Ishikawa (cell line): ENCODE results near the gene TRAPPC8.

Experiments
- CEBPB ChIP-seq: IDR thresholded peaks from 2 replicates; pipeline ENCODE4 v1.6.1; 2012
- CREB1 ChIP-seq: IDR thresholded peaks from 2 replicates; pipeline ENCODE4 v1.6.1; 2012; ENCODE audit warnings: low read depth
- EGR1 ChIP-seq: IDR thresholded peaks from 2 replicates; pipeline ENCODE4 v1.6.1; 2012
- EP300 ChIP-seq: IDR thresholded peaks from 2 replicates; pipeline ENCODE4 v1.6.1; 2012; ENCODE audit warnings: borderline replicate concordance
- FOXM1 ChIP-seq: IDR thresholded peaks from 2 replicates; pipeline ENCODE4 v1.6.1; 2012; ENCODE audit warnings: low read depth, borderline replicate concordance
- NFIC ChIP-seq: IDR thresholded peaks from 2 replicates; pipeline ENCODE4 v1.6.1; 2012
- RAD21 ChIP-seq: IDR thresholded peaks from 2 replicates; pipeline ENCODE4 v1.6.1; 2012; ENCODE audit warnings: low read depth
- TAF1 ChIP-seq: IDR thresholded peaks from 2 replicates; pipeline ENCODE4 v1.6.1; 2012; ENCODE audit warnings: low read depth, mild to moderate bottlenecking
- TCF12 ChIP-seq: IDR thresholded peaks from 2 replicates; pipeline ENCODE4 v1.6.1; 2012; ENCODE audit warnings: low read depth
- TEAD4 ChIP-seq: IDR thresholded peaks from 2 replicates; pipeline ENCODE4 v1.6.1; 2012
- YY1 ChIP-seq: IDR thresholded peaks from 2 replicates; pipeline ENCODE4 v1.6.1; 2012; ENCODE audit warnings: low read depth
- ZBTB7A ChIP-seq: IDR thresholded peaks from 2 replicates; pipeline ENCODE4 v1.6.1; 2012; ENCODE audit warnings: low read depth
- TF ChIP-seq, protein P1 (sequence below): IDR thresholded peaks from 2 replicates; pipeline ENCODE4 v1.6.1; 2012; ENCODE audit warnings: low read depth, mild to moderate bottlenecking
- TF ChIP-seq, protein P2 (sequence below): IDR thresholded peaks from 2 replicates; pipeline ENCODE4 v1.6.1; 2012
- TF ChIP-seq, protein P3 (sequence below): IDR thresholded peaks from 2 replicates; pipeline ENCODE4 v1.6.1; 2012

Gene TRAPPC8

DNA sequence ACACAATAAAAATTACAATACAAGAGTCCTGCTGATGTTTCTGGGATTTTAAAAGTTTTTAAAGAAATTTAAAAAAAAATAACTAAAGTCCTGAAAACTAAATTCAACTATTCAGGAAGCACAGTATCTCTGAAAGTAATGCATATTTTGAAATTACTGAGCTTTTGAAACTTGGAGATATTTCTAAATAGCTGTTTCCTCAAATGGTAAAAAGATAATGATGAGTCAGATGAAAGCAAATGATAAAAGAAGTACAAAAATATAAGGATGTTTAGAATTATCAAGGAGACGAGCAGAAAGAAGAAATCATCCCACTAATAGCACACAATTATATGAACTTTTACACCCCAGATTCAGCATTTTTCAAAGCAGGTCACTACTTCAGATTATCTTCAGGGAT, 92.1 kb downstream of the TRAPPC8 start:
- TF ChIP-seq TCF12 (no peak), FOXM1 (no peak), EP300 (no peak), TEAD4 (no peak), NFIC (no peak), EGR1 (no peak), CREB1 (no peak), TAF1 (no peak), ZBTB7A (no peak), CEBPB (no peak)
- TF ChIP-seq, protein P1, sequence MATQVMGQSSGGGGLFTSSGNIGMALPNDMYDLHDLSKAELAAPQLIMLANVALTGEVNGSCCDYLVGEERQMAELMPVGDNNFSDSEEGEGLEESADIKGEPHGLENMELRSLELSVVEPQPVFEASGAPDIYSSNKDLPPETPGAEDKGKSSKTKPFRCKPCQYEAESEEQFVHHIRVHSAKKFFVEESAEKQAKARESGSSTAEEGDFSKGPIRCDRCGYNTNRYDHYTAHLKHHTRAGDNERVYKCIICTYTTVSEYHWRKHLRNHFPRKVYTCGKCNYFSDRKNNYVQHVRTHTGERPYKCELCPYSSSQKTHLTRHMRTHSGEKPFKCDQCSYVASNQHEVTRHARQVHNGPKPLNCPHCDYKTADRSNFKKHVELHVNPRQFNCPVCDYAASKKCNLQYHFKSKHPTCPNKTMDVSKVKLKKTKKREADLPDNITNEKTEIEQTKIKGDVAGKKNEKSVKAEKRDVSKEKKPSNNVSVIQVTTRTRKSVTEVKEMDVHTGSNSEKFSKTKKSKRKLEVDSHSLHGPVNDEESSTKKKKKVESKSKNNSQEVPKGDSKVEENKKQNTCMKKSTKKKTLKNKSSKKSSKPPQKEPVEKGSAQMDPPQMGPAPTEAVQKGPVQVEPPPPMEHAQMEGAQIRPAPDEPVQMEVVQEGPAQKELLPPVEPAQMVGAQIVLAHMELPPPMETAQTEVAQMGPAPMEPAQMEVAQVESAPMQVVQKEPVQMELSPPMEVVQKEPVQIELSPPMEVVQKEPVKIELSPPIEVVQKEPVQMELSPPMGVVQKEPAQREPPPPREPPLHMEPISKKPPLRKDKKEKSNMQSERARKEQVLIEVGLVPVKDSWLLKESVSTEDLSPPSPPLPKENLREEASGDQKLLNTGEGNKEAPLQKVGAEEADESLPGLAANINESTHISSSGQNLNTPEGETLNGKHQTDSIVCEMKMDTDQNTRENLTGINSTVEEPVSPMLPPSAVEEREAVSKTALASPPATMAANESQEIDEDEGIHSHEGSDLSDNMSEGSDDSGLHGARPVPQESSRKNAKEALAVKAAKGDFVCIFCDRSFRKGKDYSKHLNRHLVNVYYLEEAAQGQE = no peak
- TF ChIP-seq, protein P2, sequence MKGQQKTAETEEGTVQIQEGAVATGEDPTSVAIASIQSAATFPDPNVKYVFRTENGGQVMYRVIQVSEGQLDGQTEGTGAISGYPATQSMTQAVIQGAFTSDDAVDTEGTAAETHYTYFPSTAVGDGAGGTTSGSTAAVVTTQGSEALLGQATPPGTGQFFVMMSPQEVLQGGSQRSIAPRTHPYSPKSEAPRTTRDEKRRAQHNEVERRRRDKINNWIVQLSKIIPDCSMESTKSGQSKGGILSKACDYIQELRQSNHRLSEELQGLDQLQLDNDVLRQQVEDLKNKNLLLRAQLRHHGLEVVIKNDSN = no peak
- TF ChIP-seq, protein P3, sequence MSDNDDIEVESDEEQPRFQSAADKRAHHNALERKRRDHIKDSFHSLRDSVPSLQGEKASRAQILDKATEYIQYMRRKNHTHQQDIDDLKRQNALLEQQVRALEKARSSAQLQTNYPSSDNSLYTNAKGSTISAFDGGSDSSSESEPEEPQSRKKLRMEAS = no peak

DNA sequence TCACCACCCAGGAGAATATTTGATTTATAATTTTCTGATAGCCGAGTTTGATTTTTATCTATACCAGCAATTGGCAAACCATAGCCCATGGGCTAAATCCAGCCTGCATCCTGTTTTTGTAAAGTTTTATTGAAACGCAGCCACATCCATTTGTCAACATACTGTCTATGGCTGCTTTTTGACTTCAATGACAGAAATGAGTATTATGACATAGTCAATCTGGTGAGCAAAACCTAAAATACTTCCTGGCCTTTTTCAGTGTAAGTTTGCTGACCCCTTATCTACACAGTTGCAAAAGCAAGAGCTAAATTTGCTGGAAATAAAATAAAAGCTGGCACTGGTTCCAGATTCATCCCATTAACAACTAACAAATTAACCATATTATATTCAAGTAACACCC, 102.4 kb downstream of the TRAPPC8 start:
- TF ChIP-seq, protein P1 = no peak
- TF ChIP-seq TEAD4 = no peak
- no peak for TF ChIP-seq CREB1
- no peak for TF ChIP-seq TAF1
- no peak for TF ChIP-seq EP300
- no peak for TF ChIP-seq FOXM1
- TF ChIP-seq ZBTB7A = no peak
- TF ChIP-seq CEBPB = no peak
- TF ChIP-seq EGR1 = no peak
- TF ChIP-seq YY1 = no peak
- TF ChIP-seq, protein P2 = no peak
- no peak for TF ChIP-seq RAD21
- TF ChIP-seq NFIC = no peak
- TF ChIP-seq, protein P3 = no peak
- no peak for TF ChIP-seq TCF12

DNA sequence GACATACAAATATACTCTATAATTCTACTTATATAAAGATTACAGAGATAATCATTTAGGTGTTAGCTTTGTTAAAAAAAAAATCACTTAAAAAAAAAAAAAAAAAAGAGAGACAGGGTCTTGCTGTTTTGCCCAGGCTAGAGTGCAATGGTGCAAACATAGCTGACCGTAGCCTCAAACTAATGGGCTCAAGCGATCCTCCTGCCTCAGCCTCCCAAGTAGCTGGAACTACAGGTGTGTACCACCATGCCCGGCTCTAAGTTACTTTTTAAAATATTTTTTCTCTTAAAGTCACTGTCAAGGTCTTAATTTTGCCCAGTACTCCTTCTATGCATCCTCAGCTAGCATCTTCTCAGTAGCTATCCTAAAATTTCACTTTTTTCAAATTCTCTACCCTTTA, 105.0 kb downstream of the TRAPPC8 start:
- TF ChIP-seq RAD21 = no peak
- TF ChIP-seq TEAD4 = no peak
- no peak for TF ChIP-seq CEBPB
- TF ChIP-seq, protein P3 = no peak
- TF ChIP-seq EP300 = no peak
- TF ChIP-seq TAF1 = no peak
- no peak for TF ChIP-seq FOXM1
- TF ChIP-seq TCF12 = no peak
- no peak for TF ChIP-seq NFIC
- no peak for TF ChIP-seq ZBTB7A

DNA sequence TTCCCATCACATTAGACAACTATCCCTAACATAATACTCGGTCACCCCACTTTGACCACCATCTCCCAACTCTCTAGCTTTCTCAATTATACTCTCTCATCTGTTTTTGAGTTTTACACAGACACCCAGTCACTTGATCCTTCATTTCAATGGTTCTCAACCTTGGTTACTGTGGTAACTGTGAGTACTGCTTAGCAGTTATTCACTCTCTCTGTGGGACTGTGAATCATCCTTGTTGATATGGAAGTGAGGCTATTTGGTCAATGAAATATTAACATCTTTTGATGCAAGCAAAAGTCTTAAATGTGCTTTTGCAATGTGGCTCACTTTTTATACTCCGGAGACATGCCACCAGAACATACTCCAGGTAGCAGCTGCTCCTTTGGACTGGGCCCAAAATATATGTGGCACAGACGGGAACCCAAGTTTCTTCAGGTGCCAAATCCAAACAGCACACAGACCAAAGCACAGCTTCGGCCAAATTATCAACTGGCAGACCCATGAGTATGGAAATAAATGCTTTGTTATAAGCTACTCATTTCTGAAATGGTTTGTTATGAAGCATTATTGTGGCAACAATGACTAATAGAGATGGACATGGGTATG, 107.3 kb downstream of the TRAPPC8 start:
- no peak for TF ChIP-seq CREB1
- no peak for TF ChIP-seq FOXM1
- TF ChIP-seq, protein P3 = no peak
- TF ChIP-seq NFIC = no peak
- TF ChIP-seq ZBTB7A = no peak
- no peak for TF ChIP-seq TAF1

DNA sequence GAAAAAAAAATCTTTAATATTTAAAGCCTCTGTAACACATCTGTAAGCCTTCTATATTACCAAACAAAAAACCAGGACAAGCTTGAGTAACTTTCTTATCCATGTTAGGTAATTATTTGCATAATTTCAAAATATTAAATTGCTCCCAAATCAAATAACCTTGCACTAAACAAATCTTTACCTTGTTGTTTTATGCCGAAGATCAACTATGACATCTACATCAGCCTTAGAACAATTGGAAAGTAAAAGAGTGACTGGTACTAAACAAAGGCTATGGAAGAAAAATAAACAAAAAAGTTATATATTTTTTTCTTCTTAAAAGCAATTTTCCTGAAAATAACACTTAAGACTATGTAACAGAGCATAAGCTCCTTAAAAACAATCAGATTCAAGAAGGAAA, 111.0 kb downstream of the TRAPPC8 start:
- no peak for TF ChIP-seq TAF1
- TF ChIP-seq FOXM1 = no peak
- TF ChIP-seq ZBTB7A = no peak
- TF ChIP-seq RAD21 = no peak
- TF ChIP-seq YY1 = no peak
- TF ChIP-seq TEAD4 = no peak
- no peak for TF ChIP-seq NFIC
